ENCODE measurements around the gene RHOT1.
"Not testable (repeated sequence)": the region's sequence is repeated elsewhere in the genome, so short reads cannot be mapped to it uniquely, and the experiment has no call there.

RHOT1 gene

GRCh38 chr17:32142038-32142856 is at the start of gene RHOT1:
Gene RHOT1, plus strand, starts transcription at chr17:32142502. Its CDS starts 191 bp downstream, at chr17:32142693.
- peak; percentile 79 for DNase-seq

- no peak for DNase-seq
Measured at GRCh38 chr17:32099686-32100085, 42.6 kb upstream of the RHOT1 start.

- not testable (repeated sequence) for DNase-seq
Measured at GRCh38 chr17:32100323-32100722, 42.0 kb upstream of the RHOT1 start.

GRCh38 chr17:32100971-32101631 is 41.2 kb upstream of the RHOT1 start:
- peak; percentile 73 for DNase-seq

GRCh38 chr17:32102172-32102571 is 40.1 kb upstream of the RHOT1 start:
- no peak for DNase-seq

GRCh38 chr17:32102646-32103186 is 39.6 kb upstream of the RHOT1 start:
- DNase-seq, result no peak

- DNase-seq, result no peak
Measured at GRCh38 chr17:32103476-32104113, 38.7 kb upstream of the RHOT1 start.

- DNase-seq, result no peak
Measured at GRCh38 chr17:32104158-32104557, 38.1 kb upstream of the RHOT1 start.

- peak; percentile 37 for DNase-seq
Measured at GRCh38 chr17:32106471-32106981, 35.8 kb upstream of the RHOT1 start.

GRCh38 chr17:32107194-32107593 is 35.1 kb upstream of the RHOT1 start:
- DNase-seq, result not testable (repeated sequence)

- DNase-seq, result no peak
Measured at GRCh38 chr17:32110596-32110995, 31.7 kb upstream of the RHOT1 start.

- DNase-seq, result peak; percentile 35
Measured at GRCh38 chr17:32111141-32111771, 31.0 kb upstream of the RHOT1 start.

- DNase-seq, result no peak
Measured at GRCh38 chr17:32112416-32112815, 29.9 kb upstream of the RHOT1 start.

- DNase-seq, result no peak
Measured at GRCh38 chr17:32114536-32114935, 27.8 kb upstream of the RHOT1 start.

GRCh38 chr17:32115546-32115945 is 26.8 kb upstream of the RHOT1 start:
- not testable (repeated sequence) for DNase-seq

GRCh38 chr17:32116937-32117336 is 25.4 kb upstream of the RHOT1 start:
- peak; percentile 65 for DNase-seq

GRCh38 chr17:32117399-32117798 is 24.9 kb upstream of the RHOT1 start:
- DNase-seq, result no peak

- DNase-seq, result not testable (repeated sequence)
Measured at GRCh38 chr17:32118088-32118487, 24.2 kb upstream of the RHOT1 start.

- no peak for DNase-seq
Measured at GRCh38 chr17:32118835-32119234, 23.5 kb upstream of the RHOT1 start.

- peak; percentile 56 for DNase-seq
Measured at GRCh38 chr17:32120141-32120540, 22.2 kb upstream of the RHOT1 start.

GRCh38 chr17:32120716-32121115 is 21.6 kb upstream of the RHOT1 start:
- DNase-seq, result no peak

GRCh38 chr17:32123782-32124181 is 18.5 kb upstream of the RHOT1 start:
- DNase-seq, result no peak

All from COR-L47 (cell line).